CD4-positive, alpha-beta T cell treated with Interferon alpha-2 for 1 hour (primary cell): ENCODE measurements around the gene TMEM141.
"Not testable (repeated sequence)": the region's sequence is repeated elsewhere in the genome, so short reads cannot be mapped to it uniquely, and the experiment has no call there.

Experiments used
- DNase-seq, 2 donors: peaks; one replicate each; pipeline ENCODE4 v3.0.0-alpha.2; 2020 to 2022

Gene TMEM141

GRCh38 chr9:136755302-136756133 lies 35.6 kb upstream of the TMEM141 start:
- DNase-seq, result not testable (repeated sequence)

GRCh38 chr9:136756134-136756438 lies 35.1 kb upstream of the TMEM141 start:
- DNase-seq, result no peak

DNA sequence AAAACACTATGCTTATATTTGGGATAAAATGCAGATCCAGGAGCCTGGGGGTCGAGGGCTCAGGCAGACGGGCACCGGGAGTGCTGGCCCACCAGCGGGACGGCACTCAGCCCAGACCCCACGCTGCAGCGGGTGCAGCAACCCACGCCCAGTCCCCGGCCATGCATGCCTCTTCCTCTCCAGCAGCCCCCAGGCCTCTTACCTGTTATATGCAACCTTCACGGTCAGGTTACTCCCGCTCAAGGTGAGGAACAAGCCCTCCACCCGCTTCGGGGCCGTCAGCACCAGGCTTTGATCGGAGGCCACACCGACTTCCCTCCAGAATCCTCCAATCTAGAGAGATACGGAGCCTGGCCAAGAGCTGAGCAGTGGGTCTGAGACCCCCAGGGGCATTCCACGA lies 34.3 kb upstream of the TMEM141 start:
- no peak for DNase-seq

GRCh38 chr9:136757328-136757727 lies 33.8 kb upstream of the TMEM141 start:
- DNase-seq, result no peak

DNA sequence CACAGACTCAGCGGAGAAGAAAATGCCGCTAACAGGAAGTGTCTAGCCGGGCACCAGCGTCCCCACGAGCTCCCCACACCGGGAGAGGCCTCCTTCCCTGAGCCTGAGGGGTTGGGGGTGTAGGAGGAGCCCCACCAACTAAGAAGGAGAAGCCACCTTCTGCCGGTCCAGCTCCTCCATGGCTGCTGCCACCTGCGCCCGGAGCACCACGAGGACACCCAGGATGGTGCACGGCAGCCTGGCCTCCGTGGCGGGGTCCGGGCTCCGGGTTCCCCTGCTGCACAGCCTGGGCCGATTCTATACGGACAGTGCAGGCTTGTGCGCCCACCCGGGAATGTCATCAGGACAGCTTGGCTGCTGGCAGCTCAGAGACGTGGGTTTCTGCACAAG lies 33.4 kb upstream of the TMEM141 start:
- no peak for DNase-seq

- DNase-seq, result no peak
Measured at GRCh38 chr9:136759001-136759400, 32.1 kb upstream of the TMEM141 start.

GRCh38 chr9:136759436-136760325 lies 31.5 kb upstream of the TMEM141 start:
- DNase-seq, result no peak

- no peak for DNase-seq
Measured at GRCh38 chr9:136760424-136760823, 30.7 kb upstream of the TMEM141 start.

DNA sequence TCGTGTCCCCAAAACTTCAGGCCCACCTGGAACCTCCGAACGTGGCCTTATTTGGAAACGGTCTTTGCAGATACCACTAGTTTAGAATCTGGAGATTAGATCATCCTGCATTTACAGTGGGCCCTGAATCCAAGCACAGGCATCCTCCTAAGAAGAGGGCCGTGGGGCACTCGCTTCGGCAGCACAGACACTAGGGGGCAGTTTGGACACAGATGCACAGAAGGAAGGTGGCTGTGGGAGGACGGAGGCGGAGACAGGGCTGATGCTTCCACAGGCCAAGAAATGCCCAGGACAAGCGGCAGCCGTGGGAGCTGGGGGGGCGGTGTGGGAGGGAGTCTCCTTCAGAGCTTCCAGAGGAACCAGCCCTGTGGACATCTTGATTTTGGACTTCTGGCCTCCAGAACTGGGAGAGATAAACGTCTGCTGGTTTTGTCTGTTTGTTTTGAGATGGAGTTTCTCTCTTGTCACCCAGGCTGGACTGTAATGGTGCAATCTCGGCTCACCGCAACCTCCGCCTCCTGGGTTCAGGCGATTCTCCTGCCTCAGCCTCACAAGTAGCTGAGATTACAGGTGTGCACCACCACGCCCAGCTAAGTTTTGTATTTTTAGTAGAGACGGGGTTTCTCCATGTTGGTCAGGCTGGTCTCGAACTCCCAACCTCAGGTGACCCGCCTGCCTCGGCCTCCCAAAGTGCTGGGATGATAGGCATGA lies 30.2 kb upstream of the TMEM141 start:
- peak in 1 of 2 donors; percentile 33 for DNase-seq

GRCh38 chr9:136761545-136761981 lies 29.6 kb upstream of the TMEM141 start:
- DNase-seq, result no peak

DNA sequence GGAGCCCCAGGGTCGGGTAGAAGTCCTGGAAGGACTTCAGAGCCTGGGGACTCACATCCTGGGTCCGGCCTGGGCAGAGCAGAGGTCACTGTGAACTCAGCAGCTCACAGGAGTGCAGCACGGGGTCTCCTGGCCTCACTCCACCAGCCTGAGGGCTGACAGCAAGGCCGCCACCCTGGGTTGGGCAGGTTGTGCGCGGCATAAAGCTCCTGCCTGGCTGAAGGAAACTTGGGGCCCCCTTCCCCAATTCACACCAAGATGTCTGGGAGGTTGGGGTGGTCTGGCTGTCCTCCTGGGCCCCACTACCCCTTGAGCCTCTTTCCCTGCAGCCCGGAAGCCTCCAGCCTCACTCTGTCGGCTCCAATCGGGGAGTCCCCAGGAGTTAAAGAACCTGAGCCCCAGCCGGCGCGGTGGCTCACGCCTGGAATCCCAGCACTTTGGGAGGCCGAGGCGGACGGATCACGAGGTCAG lies 28.9 kb upstream of the TMEM141 start:
- no peak for DNase-seq

GRCh38 chr9:136762915-136763648 lies 28.1 kb upstream of the TMEM141 start:
- DNase-seq, result peak; percentile 45

DNA sequence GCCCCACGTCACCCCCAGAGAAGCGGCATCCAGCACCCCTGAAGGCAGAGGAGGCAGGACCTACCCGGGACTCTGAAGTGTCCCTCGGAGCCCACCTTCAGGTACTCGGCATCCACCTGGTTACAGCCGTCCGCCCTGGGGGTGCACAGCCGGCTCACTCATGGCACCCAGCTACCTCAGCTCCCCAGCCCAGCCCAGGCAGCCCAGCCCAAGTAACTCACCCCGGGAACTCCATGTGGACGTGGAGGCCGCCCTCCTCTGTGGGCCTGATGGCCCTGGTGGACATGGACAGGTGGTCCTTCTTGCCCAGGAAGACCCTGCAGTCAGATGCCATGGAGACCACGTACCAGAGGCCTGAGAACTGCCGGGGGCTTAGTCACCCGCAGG lies 27.5 kb upstream of the TMEM141 start:
- DNase-seq, result no peak

DNA sequence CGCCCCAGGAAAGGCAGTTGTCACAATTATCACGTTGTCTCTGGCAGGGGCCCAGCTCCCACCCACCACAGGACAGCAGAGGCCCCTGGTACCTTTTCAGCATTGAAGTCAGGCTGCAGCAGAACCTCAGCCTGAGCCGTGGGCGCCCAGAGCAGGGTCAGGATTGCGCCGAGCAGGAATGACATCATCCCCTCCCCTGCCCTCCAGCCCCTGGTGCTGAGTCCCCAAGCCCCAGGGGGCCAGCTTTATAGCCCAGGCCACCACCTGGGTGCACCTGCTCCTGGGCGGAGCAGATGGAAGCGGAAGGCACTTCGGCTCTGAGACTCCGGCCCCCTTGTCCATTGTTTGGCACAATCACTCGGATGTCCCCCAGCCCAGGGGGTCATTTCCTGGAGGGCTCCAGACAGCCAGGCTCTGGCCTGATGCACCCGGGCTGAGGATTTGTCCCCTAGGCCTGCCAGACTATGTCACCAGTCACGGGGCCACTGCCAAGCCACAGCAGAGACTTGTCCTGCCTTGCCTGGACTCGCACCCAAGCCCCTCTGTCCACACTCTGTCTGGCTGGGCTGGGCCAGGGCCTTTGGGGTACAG lies 26.7 kb upstream of the TMEM141 start, which contains the start of gene LCN15:
Gene LCN15 (minus strand): TSS at position 218 of the 591 bp plus-strand sequence. CDS start 30 bp downstream, at position 188.
- DNase-seq, result no peak

GRCh38 chr9:136765041-136765440 lies 26.1 kb upstream of the TMEM141 start:
- DNase-seq, result no peak

GRCh38 chr9:136765745-136766409 lies 25.3 kb upstream of the TMEM141 start:
- DNase-seq, result not testable (repeated sequence)

DNA sequence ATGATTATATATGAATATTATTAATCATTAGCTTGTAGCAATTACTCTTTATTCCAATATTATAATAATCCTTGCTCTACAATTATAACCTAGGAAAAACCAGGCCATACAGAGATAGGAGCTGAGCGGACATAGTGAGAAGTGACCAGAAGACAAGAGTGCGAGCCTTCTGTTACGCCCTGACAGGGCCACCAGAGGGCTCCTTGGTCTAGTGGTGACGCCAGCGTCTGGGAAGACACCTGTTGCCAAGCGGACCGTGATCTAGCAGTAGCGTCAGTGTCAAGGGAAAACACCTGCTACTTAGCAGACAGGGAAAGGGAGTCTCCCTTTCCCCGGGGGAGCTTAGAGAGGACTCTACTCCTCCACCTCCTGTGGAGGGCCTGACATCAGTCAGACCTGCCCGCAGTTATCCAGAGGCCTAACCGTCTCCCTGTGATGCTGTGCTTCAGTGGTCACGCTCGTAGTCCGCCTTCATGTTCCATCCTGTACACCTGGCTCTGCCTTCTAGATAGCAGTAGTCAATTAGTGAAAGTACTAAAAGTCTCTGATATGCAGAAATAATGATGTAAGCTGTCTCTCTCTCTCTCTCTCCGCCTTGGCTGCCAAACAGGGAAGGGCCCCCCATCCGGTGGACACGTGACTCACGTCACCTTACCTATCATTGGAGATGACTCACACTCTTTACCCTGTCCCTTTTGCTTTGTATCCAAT lies 24.6 kb upstream of the TMEM141 start:
- DNase-seq, result peak; percentile 67 to 72

DNA sequence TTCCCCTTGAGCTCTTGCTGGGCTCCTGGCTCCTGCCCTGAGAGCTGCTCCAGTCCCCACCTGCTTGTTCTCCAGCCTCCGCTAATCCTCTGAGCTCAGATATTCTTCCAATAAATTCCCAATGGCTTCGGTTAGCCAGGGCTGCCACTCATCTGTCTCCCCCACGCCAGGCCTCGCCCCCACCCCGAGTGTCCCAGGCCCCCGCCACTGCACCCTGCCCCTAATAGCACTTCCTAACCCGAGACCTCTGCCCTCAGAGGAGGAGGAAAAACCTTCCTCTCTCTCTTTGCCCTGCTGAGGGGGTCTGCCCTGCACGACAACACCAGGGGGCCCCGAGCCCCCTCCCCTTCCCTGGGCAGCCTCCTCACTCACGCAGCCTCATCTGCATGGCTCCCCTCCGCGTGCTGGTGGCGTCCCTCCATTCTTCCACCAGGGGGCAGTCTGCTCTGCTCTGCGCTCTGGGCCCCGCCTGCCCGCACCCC lies 21.4 kb upstream of the TMEM141 start:
- peak; percentile 43 to 65 for DNase-seq

GRCh38 chr9:136771907-136772415 lies 19.2 kb upstream of the TMEM141 start:
- DNase-seq, result no peak

DNA sequence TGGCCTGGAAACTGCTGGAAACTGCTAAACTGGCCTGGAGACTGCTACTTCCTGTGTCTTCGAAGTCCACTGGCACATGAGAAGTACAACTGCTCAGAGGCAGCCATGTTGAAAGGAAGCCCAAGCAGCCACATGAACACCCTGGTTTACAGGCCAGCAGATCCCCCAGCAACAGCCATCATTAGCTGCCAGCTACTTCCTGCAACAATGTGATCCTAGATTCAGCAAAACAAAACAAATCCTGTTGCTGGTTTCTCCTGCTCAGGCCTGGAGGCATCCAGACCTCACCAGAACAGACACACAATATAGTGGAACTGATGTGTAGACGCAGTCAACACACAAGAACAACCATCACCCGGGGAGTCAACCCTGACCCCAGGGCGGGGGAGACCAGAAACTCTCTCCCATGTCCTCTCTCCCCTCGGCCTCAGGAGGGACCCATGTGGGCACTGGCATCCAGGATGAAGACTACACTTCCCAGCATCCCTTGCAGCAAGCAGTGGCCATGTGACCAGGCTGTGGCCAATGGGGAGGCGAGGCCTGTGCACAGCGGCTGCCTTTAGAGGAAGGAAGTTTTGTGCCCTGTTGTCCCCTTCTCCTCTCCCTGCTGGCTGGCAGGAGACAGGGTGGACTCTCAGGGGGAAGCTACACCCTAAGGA lies 17.6 kb upstream of the TMEM141 start:
- peak; percentile 22 to 52 for DNase-seq
